Superior temporal gyrus (tissue), 1 donor: Measurements from ENCODE around the gene GATAD1.
"Not testable (repeated sequence)": the region's sequence is repeated elsewhere in the genome, so short reads cannot be mapped to it uniquely, and the experiment has no call there.

Experiments
- DNase-seq: peaks from one replicate; pipeline ENCODE4 v3.0.0-alpha.2; 2016; ENCODE audit errors: extremely low spot score

GATAD1 gene

GRCh38 chr7:92447345-92448204 is at the start of gene GATAD1:
Gene GATAD1, plus strand, starts transcription at chr7:92447482. Its CDS starts 248 bp downstream, at chr7:92447730.
- DNase-seq = peak; percentile 96

GRCh38 chr7:92397542-92397941 is 49.7 kb upstream of the GATAD1 start:
- DNase-seq = no peak

- no peak for DNase-seq
Measured at GRCh38 chr7:92400013-92400412, 47.3 kb upstream of the GATAD1 start.

GRCh38 chr7:92402920-92403759 is 44.1 kb upstream of the GATAD1 start:
- no peak for DNase-seq

GRCh38 chr7:92403760-92404074 is 43.6 kb upstream of the GATAD1 start:
- DNase-seq = no peak

- DNase-seq = no peak
Measured at GRCh38 chr7:92404170-92404614, 43.1 kb upstream of the GATAD1 start.

- no peak for DNase-seq
Measured at GRCh38 chr7:92409357-92409756, 37.9 kb upstream of the GATAD1 start.

- not testable (repeated sequence) for DNase-seq
Measured at GRCh38 chr7:92410162-92410561, 37.1 kb upstream of the GATAD1 start.

GRCh38 chr7:92412745-92413144 is 34.5 kb upstream of the GATAD1 start:
- DNase-seq = no peak

GRCh38 chr7:92413550-92413949 is 33.7 kb upstream of the GATAD1 start:
- DNase-seq = no peak

GRCh38 chr7:92415225-92415624 is 32.1 kb upstream of the GATAD1 start:
- DNase-seq = no peak

- no peak for DNase-seq
Measured at GRCh38 chr7:92417913-92418312, 29.4 kb upstream of the GATAD1 start.

- no peak for DNase-seq
Measured at GRCh38 chr7:92421676-92422435, 25.4 kb upstream of the GATAD1 start.

- no peak for DNase-seq
Measured at GRCh38 chr7:92422926-92423325, 24.4 kb upstream of the GATAD1 start.

- DNase-seq = no peak
Measured at GRCh38 chr7:92423710-92424131, 23.6 kb upstream of the GATAD1 start.

GRCh38 chr7:92425311-92425947 is 21.9 kb upstream of the GATAD1 start:
- DNase-seq = no peak

GRCh38 chr7:92427193-92427592 is 20.1 kb upstream of the GATAD1 start:
- no peak for DNase-seq

- DNase-seq = no peak
Measured at GRCh38 chr7:92432299-92432946, 14.9 kb upstream of the GATAD1 start.

GRCh38 chr7:92433019-92433418 is 14.3 kb upstream of the GATAD1 start:
- no peak for DNase-seq

GRCh38 chr7:92435542-92435941 is 11.7 kb upstream of the GATAD1 start:
- no peak for DNase-seq
